ENCODE measurements around the gene HID1.

The HID1 gene

DNA sequence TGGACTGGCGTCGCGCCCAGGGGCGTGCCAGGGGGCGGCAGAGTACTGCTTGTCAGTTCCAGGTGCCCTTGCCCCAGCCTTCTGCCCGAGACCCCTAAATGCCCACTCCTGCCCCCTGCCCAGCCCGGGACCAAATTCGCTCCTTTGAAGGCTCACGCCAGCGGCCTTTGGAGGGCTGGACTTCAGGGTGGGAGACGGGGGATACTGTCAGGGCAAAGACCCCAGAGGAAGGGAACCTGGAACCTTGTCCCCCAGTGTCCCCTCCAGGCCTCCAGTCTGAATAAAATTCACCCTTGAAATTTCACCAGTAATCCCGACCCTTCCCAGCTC lies 36.1 kb downstream of the HID1 start:
- H3K36me3 ChIP-seq (ENCODE audit: insufficient read depth): no peaks in the 10 kb centered on the region
- no peak overlapping the region for H3K4me3 ChIP-seq (IDR thresholded peaks at IDR 0.05; ENCODE audit: insufficient read depth, low read depth, low read length)
- no peak overlapping the region for H3K9ac ChIP-seq
- no peak overlapping the region for H3K27ac ChIP-seq
- H3K27me3 ChIP-seq (ENCODE audit: insufficient read depth, low read depth): peaks cover 96% of the 10 kb centered on the region
- H3K4me1 ChIP-seq (ENCODE audit: low read depth, poor library complexity, severe bottlenecking): no peaks in the 10 kb centered on the region
- H3K79me2 ChIP-seq (ENCODE audit: insufficient read depth, low read depth): no peaks in the 10 kb centered on the region
- H4K20me1 ChIP-seq (ENCODE audit: insufficient read depth): no peaks in the 10 kb centered on the region
- no peak overlapping the region for H3K4me2 ChIP-seq
- TF ChIP-seq CTCF (conservative IDR thresholded peaks at IDR 0.05; ENCODE audit: low read depth, low read length): no peak
- H2AFZ ChIP-seq (ENCODE audit: low read depth): no peak overlapping the region

DNA sequence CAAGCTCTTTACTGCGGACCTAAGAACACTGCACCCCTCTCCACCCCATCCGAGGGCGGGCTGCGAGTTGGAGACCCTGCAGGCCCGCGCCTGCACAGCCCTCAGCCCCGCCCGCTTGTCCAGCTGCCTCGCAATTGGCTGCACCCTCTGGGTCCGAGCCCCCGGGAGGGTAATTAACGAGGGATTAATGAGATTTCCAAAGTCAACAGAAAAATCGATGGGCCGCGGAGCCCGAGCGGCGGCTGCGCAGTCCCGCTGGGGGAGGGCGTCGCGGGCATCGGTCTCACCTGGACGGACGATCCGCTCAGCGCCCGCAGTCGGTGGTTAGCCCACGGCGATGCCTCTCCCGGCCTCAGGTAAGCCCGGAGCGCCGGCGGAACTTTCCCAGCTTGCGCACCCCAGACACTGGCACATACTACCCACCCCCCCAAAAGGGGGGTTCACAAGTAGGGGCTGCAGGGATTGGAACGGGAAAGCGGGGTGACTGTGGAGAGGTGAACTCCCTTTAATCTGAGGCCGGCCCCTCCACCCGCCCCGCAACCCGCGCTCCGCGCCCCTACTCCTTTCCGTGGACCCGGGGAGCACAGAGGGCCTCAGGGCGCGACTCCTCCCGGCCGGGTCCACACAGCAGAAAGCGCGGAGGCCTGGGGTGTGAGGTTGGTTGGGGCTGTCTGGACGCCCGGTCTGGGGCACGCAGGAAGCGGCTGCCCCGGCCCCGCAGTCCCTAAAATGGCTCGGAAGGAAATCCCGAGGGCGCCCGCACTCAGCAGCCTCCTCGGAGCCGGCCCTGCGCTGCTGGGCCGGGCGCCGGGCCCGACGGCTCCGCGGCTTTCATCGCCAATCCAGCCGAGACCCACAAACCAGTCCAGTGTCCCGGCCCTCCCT lies 36.7 kb downstream of the HID1 start, which contains the start of gene OTOP3:
OTOP3 (plus strand) TSS at position 314 of the 885 bp plus-strand sequence; CDS start at position 338, 24 bp downstream.
- Histone ChIP-seq H2AFZ (ENCODE audit: low read depth) (no peak within 1 kb of the TSS), H3K9ac (no peak within 1 kb of the TSS), H3K27me3 (ENCODE audit: insufficient read depth, low read depth) (peaks cover 96% of the 10 kb centered on the region), H3K4me1 (ENCODE audit: low read depth, poor library complexity, severe bottlenecking) (no peaks in the 10 kb centered on the region), H3K4me3 (IDR thresholded peaks at IDR 0.05; ENCODE audit: insufficient read depth, low read depth, low read length) (no peak within 1 kb of the TSS), H3K36me3 (ENCODE audit: insufficient read depth) (no peaks in the 10 kb centered on the region), H3K4me2 (no peak within 1 kb of the TSS), H4K20me1 (ENCODE audit: insufficient read depth) (no peaks in the 10 kb centered on the region), H3K27ac (no peak within 1 kb of the TSS), H3K79me2 (ENCODE audit: insufficient read depth, low read depth) (no peaks in the 10 kb centered on the region)
- no peak for TF ChIP-seq CTCF (conservative IDR thresholded peaks at IDR 0.05; ENCODE audit: low read depth, low read length)

- H3K4me3 ChIP-seq (IDR thresholded peaks at IDR 0.05; ENCODE audit: insufficient read depth, low read depth, low read length): no peak overlapping the region
- no peak overlapping the region for H3K4me2 ChIP-seq
- no peak overlapping the region for H3K9ac ChIP-seq
- H3K27ac ChIP-seq: no peak overlapping the region
- H2AFZ ChIP-seq (ENCODE audit: low read depth): no peak overlapping the region
- H3K36me3 ChIP-seq (ENCODE audit: insufficient read depth): no peaks in the 10 kb centered on the region
- no peak for TF ChIP-seq CTCF (conservative IDR thresholded peaks at IDR 0.05; ENCODE audit: low read depth, low read length)
- H4K20me1 ChIP-seq (ENCODE audit: insufficient read depth): no peaks in the 10 kb centered on the region
- H3K79me2 ChIP-seq (ENCODE audit: insufficient read depth, low read depth): no peaks in the 10 kb centered on the region
- no peaks in the 10 kb centered on the region for H3K4me1 ChIP-seq (ENCODE audit: low read depth, poor library complexity, severe bottlenecking)
- H3K27me3 ChIP-seq (ENCODE audit: insufficient read depth, low read depth): peaks cover 96% of the 10 kb centered on the region
Observed at GRCh38 chr17:74935048-74935447, 37.5 kb downstream of the HID1 start.

GRCh38 chr17:74930535-74931036 lies 42.0 kb downstream of the HID1 start:
- no peak overlapping the region for H2AFZ ChIP-seq (ENCODE audit: low read depth)
- H3K4me3 ChIP-seq (IDR thresholded peaks at IDR 0.05; ENCODE audit: insufficient read depth, low read depth, low read length): no peak overlapping the region
- no peaks in the 10 kb centered on the region for H3K79me2 ChIP-seq (ENCODE audit: insufficient read depth, low read depth)
- H3K9ac ChIP-seq: no peak overlapping the region
- H3K4me1 ChIP-seq (ENCODE audit: low read depth, poor library complexity, severe bottlenecking): no peaks in the 10 kb centered on the region
- TF ChIP-seq CTCF (conservative IDR thresholded peaks at IDR 0.05; ENCODE audit: low read depth, low read length): no peak
- H3K27ac ChIP-seq: no peak overlapping the region
- no peak overlapping the region for H3K4me2 ChIP-seq
- no peaks in the 10 kb centered on the region for H3K36me3 ChIP-seq (ENCODE audit: insufficient read depth)
- no peaks in the 10 kb centered on the region for H4K20me1 ChIP-seq (ENCODE audit: insufficient read depth)
- peaks cover 93% of the 10 kb centered on the region for H3K27me3 ChIP-seq (ENCODE audit: insufficient read depth, low read depth)
